ENCODE measurements around the gene WWC1. TPM values are rescaled to one million over a fixed set of nuclear protein-coding genes. Genes with fewer than 3 reads are reported as not detected.
A peak's percentile ranks its signal among the peaks of the same experiment; 100 is the strongest.

The WWC1 gene
- polyA plus RNA-seq, 4 donors: 22.8 to 65.1 (median 37.9) TPM

GRCh38 chr5:168370831-168371230 is 79.4 kb downstream of the WWC1 start:
- Histone ChIP-seq H3K27me3 (ENCODE audit: control insufficient read depth in 3 of 3, insufficient read depth in 3 of 3, low read length in 3 of 3) (no peaks in the 10 kb centered on the region), H3K9me3 (ENCODE audit: control insufficient read depth in 2 of 2, insufficient read depth in 1 of 2, low read depth in 1 of 2, low read length in 1 of 2) (no peaks in the 10 kb centered on the region), H3K4me1 (ENCODE audit: control insufficient read depth in 3 of 3, insufficient read depth in 2 of 3, low read depth in 1 of 3, low read length in 2 of 3) (peaks cover 0 to 13% (median 6%) of the 10 kb centered on the region in 3 donors), H3K36me3 (ENCODE audit: control insufficient read depth in 3 of 3, insufficient read depth in 2 of 3, low read depth in 1 of 3, low read length in 3 of 3) (peaks cover 0 to 12% (median 0%) of the 10 kb centered on the region in 3 donors), H3K4me3 (ENCODE audit: low read depth in 1 of 3, low read length in 3 of 3) (no peak overlapping the region), H3K27ac (ENCODE audit: low read depth in 1 of 3, low read length in 2 of 3) (peak overlapping the region; percentile 49 to 66 (median 58))
- DNase-seq: peak; percentile 54 to 95
- WGBS, 3 donors: 22 to 56% (median 39%) methylated on average over 4 of the region's 4 CpGs
- FAIRE-seq: no peak

GRCh38 chr5:168372356-168372946 is 81.0 kb downstream of the WWC1 start:
- no peak for DNase-seq
- Histone ChIP-seq H3K27ac (ENCODE audit: low read depth in 1 of 3, low read length in 2 of 3) (no peak overlapping the region), H3K4me3 (ENCODE audit: low read depth in 1 of 3, low read length in 3 of 3) (no peak overlapping the region), H3K4me1 (ENCODE audit: control insufficient read depth in 3 of 3, insufficient read depth in 2 of 3, low read depth in 1 of 3, low read length in 2 of 3) (peaks cover 0 to 11% (median 6%) of the 10 kb centered on the region in 3 donors), H3K27me3 (ENCODE audit: control insufficient read depth in 3 of 3, insufficient read depth in 3 of 3, low read length in 3 of 3) (no peaks in the 10 kb centered on the region), H3K9me3 (ENCODE audit: control insufficient read depth in 2 of 2, insufficient read depth in 1 of 2, low read depth in 1 of 2, low read length in 1 of 2) (no peaks in the 10 kb centered on the region), H3K36me3 (ENCODE audit: control insufficient read depth in 3 of 3, insufficient read depth in 2 of 3, low read depth in 1 of 3, low read length in 3 of 3) (peaks cover 0 to 12% (median 0%) of the 10 kb centered on the region in 3 donors)
- no peak for FAIRE-seq
- WGBS, 3 donors: 71 to 88% (median 79%) methylated on average over 2 of the region's 2 CpGs

- no peak overlapping the region for H3K4me3 ChIP-seq (ENCODE audit: low read depth in 1 of 3, low read length in 3 of 3)
- H3K9me3 ChIP-seq (ENCODE audit: control insufficient read depth in 2 of 2, insufficient read depth in 1 of 2, low read depth in 1 of 2, low read length in 1 of 2): no peaks in the 10 kb centered on the region
- peaks cover 0 to 11% (median 6%) of the 10 kb centered on the region in 3 donors for H3K4me1 ChIP-seq (ENCODE audit: control insufficient read depth in 3 of 3, insufficient read depth in 2 of 3, low read depth in 1 of 3, low read length in 2 of 3)
- no peaks in the 10 kb centered on the region for H3K27me3 ChIP-seq (ENCODE audit: control insufficient read depth in 3 of 3, insufficient read depth in 3 of 3, low read length in 3 of 3)
- 92 to 97% (median 94%) methylated on average over 4 of the region's 4 CpGs for WGBS, 3 donors
- H3K36me3 ChIP-seq (ENCODE audit: control insufficient read depth in 3 of 3, insufficient read depth in 2 of 3, low read depth in 1 of 3, low read length in 3 of 3): peaks cover 0 to 12% (median 0%) of the 10 kb centered on the region in 3 donors
- no peak overlapping the region for H3K27ac ChIP-seq (ENCODE audit: low read depth in 1 of 3, low read length in 2 of 3)
- DNase-seq: no peak
- no peak for FAIRE-seq
Measured at GRCh38 chr5:168374532-168374931, 83.1 kb downstream of the WWC1 start.

GRCh38 chr5:168375214-168375613 is 83.8 kb downstream of the WWC1 start:
- H3K4me3 ChIP-seq (ENCODE audit: low read depth in 1 of 3, low read length in 3 of 3): no peak overlapping the region
- peaks cover 0 to 11% (median 6%) of the 10 kb centered on the region in 3 donors for H3K4me1 ChIP-seq (ENCODE audit: control insufficient read depth in 3 of 3, insufficient read depth in 2 of 3, low read depth in 1 of 3, low read length in 2 of 3)
- no peaks in the 10 kb centered on the region for H3K9me3 ChIP-seq (ENCODE audit: control insufficient read depth in 2 of 2, insufficient read depth in 1 of 2, low read depth in 1 of 2, low read length in 1 of 2)
- no peak overlapping the region for H3K27ac ChIP-seq (ENCODE audit: low read depth in 1 of 3, low read length in 2 of 3)
- DNase-seq: no peak
- no peak for FAIRE-seq
- 81 to 87% (median 81%) methylated on average over 7 of the region's 7 CpGs for WGBS, 3 donors
- peaks cover 0 to 15% (median 2%) of the 10 kb centered on the region in 3 donors for H3K36me3 ChIP-seq (ENCODE audit: control insufficient read depth in 3 of 3, insufficient read depth in 2 of 3, low read depth in 1 of 3, low read length in 3 of 3)
- H3K27me3 ChIP-seq (ENCODE audit: control insufficient read depth in 3 of 3, insufficient read depth in 3 of 3, low read length in 3 of 3): no peaks in the 10 kb centered on the region

GRCh38 chr5:168377525-168377924 is 86.1 kb downstream of the WWC1 start:
- H3K27me3 ChIP-seq (ENCODE audit: control insufficient read depth in 3 of 3, insufficient read depth in 3 of 3, low read length in 3 of 3): no peaks in the 10 kb centered on the region
- 75 to 88% (median 77%) methylated on average over 2 of the region's 2 CpGs for WGBS, 3 donors
- DNase-seq (no peak), FAIRE-seq (peak; percentile 33)
- peaks cover 0 to 8% (median 2%) of the 10 kb centered on the region in 3 donors for H3K36me3 ChIP-seq (ENCODE audit: control insufficient read depth in 3 of 3, insufficient read depth in 2 of 3, low read depth in 1 of 3, low read length in 3 of 3)
- no peak overlapping the region for H3K4me3 ChIP-seq (ENCODE audit: low read depth in 1 of 3, low read length in 3 of 3)
- no peaks in the 10 kb centered on the region for H3K9me3 ChIP-seq (ENCODE audit: control insufficient read depth in 2 of 2, insufficient read depth in 1 of 2, low read depth in 1 of 2, low read length in 1 of 2)
- H3K27ac ChIP-seq (ENCODE audit: low read depth in 1 of 3, low read length in 2 of 3): no peak overlapping the region
- H3K4me1 ChIP-seq (ENCODE audit: control insufficient read depth in 3 of 3, insufficient read depth in 2 of 3, low read depth in 1 of 3, low read length in 2 of 3): no peaks in the 10 kb centered on the region

- no peak overlapping the region for H3K4me3 ChIP-seq (ENCODE audit: low read depth in 1 of 3, low read length in 3 of 3)
- no peak for FAIRE-seq
- 90 to 97% (median 93%) methylated on average over 4 of the region's 4 CpGs for WGBS, 3 donors
Measured at GRCh38 chr5:168378741-168379140, 87.3 kb downstream of the WWC1 start.

GRCh38 chr5:168382421-168382820 is 91.0 kb downstream of the WWC1 start:
- H3K4me3 ChIP-seq (ENCODE audit: low read depth in 1 of 3, low read length in 3 of 3): no peak overlapping the region
- 51 to 79% (median 78%) methylated on average over 3 of the region's 3 CpGs for WGBS, 3 donors
- no peaks in the 10 kb centered on the region for H3K27me3 ChIP-seq (ENCODE audit: control insufficient read depth in 3 of 3, insufficient read depth in 3 of 3, low read length in 3 of 3)
- no peak for FAIRE-seq
- H3K36me3 ChIP-seq (ENCODE audit: control insufficient read depth in 3 of 3, insufficient read depth in 2 of 3, low read depth in 1 of 3, low read length in 3 of 3): peaks cover 0 to 14% (median 11%) of the 10 kb centered on the region in 3 donors
- no peaks in the 10 kb centered on the region for H3K4me1 ChIP-seq (ENCODE audit: control insufficient read depth in 3 of 3, insufficient read depth in 2 of 3, low read depth in 1 of 3, low read length in 2 of 3)
- peaks cover 0 to 3% of the 10 kb centered on the region in 2 donors for H3K9me3 ChIP-seq (ENCODE audit: control insufficient read depth in 2 of 2, insufficient read depth in 1 of 2, low read depth in 1 of 2, low read length in 1 of 2)
- H3K27ac ChIP-seq (ENCODE audit: low read depth in 1 of 3, low read length in 2 of 3): no peak overlapping the region
- no peak for DNase-seq

More at GRCh38 chr5:168378741-168379140, 87.3 kb downstream of the WWC1 start:
- H3K36me3 ChIP-seq (ENCODE audit: control insufficient read depth in 3 of 3, insufficient read depth in 2 of 3, low read depth in 1 of 3, low read length in 3 of 3): peaks cover 0 to 8% (median 4%) of the 10 kb centered on the region in 3 donors
- no peaks in the 10 kb centered on the region for H3K27me3 ChIP-seq (ENCODE audit: control insufficient read depth in 3 of 3, insufficient read depth in 3 of 3, low read length in 3 of 3)
- H3K9me3 ChIP-seq (ENCODE audit: control insufficient read depth in 2 of 2, insufficient read depth in 1 of 2, low read depth in 1 of 2, low read length in 1 of 2): no peaks in the 10 kb centered on the region
- H3K4me1 ChIP-seq (ENCODE audit: control insufficient read depth in 3 of 3, insufficient read depth in 2 of 3, low read depth in 1 of 3, low read length in 2 of 3): no peaks in the 10 kb centered on the region
- H3K27ac ChIP-seq (ENCODE audit: low read depth in 1 of 3, low read length in 2 of 3): no peak overlapping the region
- DNase-seq: no peak

- DNase-seq: no peak
- H3K36me3 ChIP-seq (ENCODE audit: control insufficient read depth in 3 of 3, insufficient read depth in 2 of 3, low read depth in 1 of 3, low read length in 3 of 3): peaks cover 0 to 19% (median 11%) of the 10 kb centered on the region in 3 donors
- FAIRE-seq: no peak
- H3K4me3 ChIP-seq (ENCODE audit: low read depth in 1 of 3, low read length in 3 of 3): no peak overlapping the region
- no peaks in the 10 kb centered on the region for H3K27me3 ChIP-seq (ENCODE audit: control insufficient read depth in 3 of 3, insufficient read depth in 3 of 3, low read length in 3 of 3)
- no peaks in the 10 kb centered on the region for H3K9me3 ChIP-seq (ENCODE audit: control insufficient read depth in 2 of 2, insufficient read depth in 1 of 2, low read depth in 1 of 2, low read length in 1 of 2)
- no peaks in the 10 kb centered on the region for H3K4me1 ChIP-seq (ENCODE audit: control insufficient read depth in 3 of 3, insufficient read depth in 2 of 3, low read depth in 1 of 3, low read length in 2 of 3)
- H3K27ac ChIP-seq (ENCODE audit: low read depth in 1 of 3, low read length in 2 of 3): no peak overlapping the region
- WGBS, 3 donors: 86 to 95% (median 94%) methylated on average over 4 of the region's 4 CpGs
Measured at GRCh38 chr5:168390491-168390890, 99.0 kb downstream of the WWC1 start.

GRCh38 chr5:168393773-168394172 is 102.3 kb downstream of the WWC1 start:
- H3K4me3 ChIP-seq (ENCODE audit: low read depth in 1 of 3, low read length in 3 of 3): no peak overlapping the region
- no peaks in the 10 kb centered on the region for H3K9me3 ChIP-seq (ENCODE audit: control insufficient read depth in 2 of 2, insufficient read depth in 1 of 2, low read depth in 1 of 2, low read length in 1 of 2)
- H3K4me1 ChIP-seq (ENCODE audit: control insufficient read depth in 3 of 3, insufficient read depth in 2 of 3, low read depth in 1 of 3, low read length in 2 of 3): no peaks in the 10 kb centered on the region
- H3K36me3 ChIP-seq (ENCODE audit: control insufficient read depth in 3 of 3, insufficient read depth in 2 of 3, low read depth in 1 of 3, low read length in 3 of 3): peaks cover 0 to 25% (median 6%) of the 10 kb centered on the region in 3 donors
- H3K27me3 ChIP-seq (ENCODE audit: control insufficient read depth in 3 of 3, insufficient read depth in 3 of 3, low read length in 3 of 3): no peaks in the 10 kb centered on the region
- WGBS, 3 donors: 90 to 94% (median 90%) methylated on average over 3 of the region's 3 CpGs
- DNase-seq: no peak
- FAIRE-seq: no peak
- no peak overlapping the region for H3K27ac ChIP-seq (ENCODE audit: low read depth in 1 of 3, low read length in 2 of 3)

Measured in small intestine (tissue), 7 donors.